HL-60/S4 (cell line): ENCODE data around the gene EXOSC6.
"Not testable (repeated sequence)": the region's sequence is repeated elsewhere in the genome, so short reads cannot be mapped to it uniquely, and the experiment has no call there.

Source experiments
- in situ Hi-C: fragments of 300-500 bp; cut with MboI; formaldehyde crosslinking; loops from 2 replicates; pipeline ENCODE4 v1.14.3; 2022; ENCODE audit warnings: low sequenced_read_pairs

The EXOSC6 gene

GRCh38 chr16:70255574-70255973 lies 3.8 kb upstream of the EXOSC6 start:
- in situ Hi-C loops = no loop called here

- in situ Hi-C loops = no loop called here
These were observed 3.2 kb upstream of the EXOSC6 start for GRCh38 chr16:70254965-70255286.

DNA sequence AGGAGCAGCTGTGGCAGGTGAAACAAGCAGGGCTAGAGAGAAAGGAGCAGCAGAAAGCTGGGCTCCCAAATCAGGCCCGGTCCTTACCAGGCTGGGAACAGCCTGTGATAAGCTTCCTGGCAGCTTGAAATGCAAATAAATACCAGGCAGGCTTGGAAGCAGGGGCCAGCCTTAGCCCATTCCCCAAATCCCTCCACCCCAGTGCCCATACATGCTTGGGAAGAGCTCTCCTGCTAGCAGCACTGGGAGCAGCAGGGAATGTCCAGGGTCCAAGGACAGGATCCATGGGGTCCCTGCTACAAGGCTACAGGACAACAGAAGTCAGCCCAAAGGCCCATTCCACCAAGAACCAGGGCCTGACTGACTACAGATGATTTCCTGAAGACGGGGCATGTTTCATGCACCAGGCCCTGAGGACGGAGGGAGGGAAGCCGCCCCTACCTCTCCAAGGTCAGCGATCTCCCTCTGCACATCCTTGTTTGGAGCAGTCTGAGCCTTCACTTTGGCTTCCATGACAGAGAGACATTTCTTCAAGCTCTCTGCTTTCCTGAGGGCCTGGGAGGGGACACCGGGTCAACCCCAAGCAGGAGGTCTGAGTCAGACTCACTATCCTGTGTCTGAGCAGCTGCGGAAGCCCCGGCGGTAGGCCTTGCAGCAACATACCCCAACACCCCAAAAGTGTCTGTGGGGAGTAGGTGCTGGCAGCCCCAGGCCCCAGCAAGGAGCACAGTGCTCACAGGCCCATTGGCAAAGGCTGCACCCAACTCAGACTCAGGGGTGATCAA lies 2.6 kb upstream of the EXOSC6 start:
- in situ Hi-C loops = no loop called here

- in situ Hi-C loops = no loop called here
These were observed 1.8 kb upstream of the EXOSC6 start for GRCh38 chr16:70253291-70254106.

GRCh38 chr16:70252355-70252988 lies 732 bp upstream of the EXOSC6 start:
- in situ Hi-C loops = no loop called here

GRCh38 chr16:70250748-70251628 lies 752 bp downstream of the EXOSC6 start:
- in situ Hi-C loops = no loop called here

- in situ Hi-C loops = not testable (repeated sequence)
These were observed 2.0 kb downstream of the EXOSC6 start for GRCh38 chr16:70249697-70250096.

DNA sequence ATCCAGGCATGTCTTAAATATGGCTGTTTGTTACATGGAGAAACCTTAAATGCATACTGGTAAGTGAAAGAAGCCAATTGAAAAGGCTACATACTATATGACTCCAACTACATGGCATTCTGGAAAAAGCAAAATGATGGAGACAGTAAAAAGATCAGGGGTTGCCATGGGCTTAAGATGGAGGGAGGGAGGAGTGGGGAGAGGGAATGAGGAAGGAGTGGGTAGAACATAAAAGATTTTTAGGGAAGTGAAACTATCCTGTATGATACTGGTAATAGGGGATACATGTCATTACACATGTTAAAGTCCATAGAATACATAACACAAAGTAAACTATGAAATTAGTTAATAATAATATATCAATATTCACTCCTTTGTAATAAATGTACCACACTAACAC lies 13.0 kb downstream of the EXOSC6 start:
- in situ Hi-C loops = not testable (repeated sequence)

DNA sequence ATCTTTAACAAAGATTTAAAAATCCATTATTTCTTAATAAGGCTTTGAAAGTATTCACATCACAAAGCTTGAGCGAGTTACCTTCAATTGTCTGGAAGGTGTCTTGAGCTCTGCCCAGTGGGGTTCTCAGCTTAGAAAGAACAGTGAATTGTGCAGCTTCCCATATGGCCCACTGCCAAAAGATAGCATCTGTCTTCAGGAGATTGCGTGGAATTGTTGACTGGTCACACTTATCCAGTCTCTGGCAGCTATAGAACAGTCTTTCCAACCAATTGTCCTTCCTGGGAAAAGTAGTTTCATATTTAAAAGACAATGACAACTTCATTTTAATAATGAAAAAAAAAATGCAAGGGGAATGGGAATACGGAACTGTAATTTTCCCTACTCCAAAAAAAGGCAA lies 19.9 kb downstream of the EXOSC6 start:
- in situ Hi-C loops = not testable (repeated sequence)

- in situ Hi-C loops = not testable (repeated sequence)
These were observed 25.7 kb downstream of the EXOSC6 start for GRCh38 chr16:70226024-70226423.

DNA sequence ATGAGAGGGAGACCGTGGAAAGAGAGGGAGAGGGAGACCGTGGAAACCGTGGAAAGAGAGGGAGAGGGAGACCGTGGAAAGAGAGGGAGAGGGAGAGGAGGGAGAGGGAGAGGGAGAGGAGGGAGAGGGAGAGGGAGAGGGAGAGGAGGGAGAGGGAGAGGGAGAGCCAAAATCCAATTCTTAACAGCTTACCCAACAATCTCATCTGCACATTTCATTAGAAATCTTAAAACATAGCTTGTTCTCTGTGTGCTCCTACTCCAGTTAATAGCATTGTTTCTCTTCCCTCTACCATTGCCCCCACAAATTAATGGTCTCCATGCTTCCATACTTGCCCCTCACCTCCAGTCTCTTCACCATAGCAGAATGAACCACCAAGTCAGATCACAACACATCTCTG lies 26.3 kb downstream of the EXOSC6 start:
- in situ Hi-C loops = not testable (repeated sequence)

- in situ Hi-C loops = not testable (repeated sequence)
These were observed 27.1 kb downstream of the EXOSC6 start for GRCh38 chr16:70224645-70225044.

- in situ Hi-C loops = not testable (repeated sequence)
These were observed 27.7 kb downstream of the EXOSC6 start for GRCh38 chr16:70223971-70224513.

DNA sequence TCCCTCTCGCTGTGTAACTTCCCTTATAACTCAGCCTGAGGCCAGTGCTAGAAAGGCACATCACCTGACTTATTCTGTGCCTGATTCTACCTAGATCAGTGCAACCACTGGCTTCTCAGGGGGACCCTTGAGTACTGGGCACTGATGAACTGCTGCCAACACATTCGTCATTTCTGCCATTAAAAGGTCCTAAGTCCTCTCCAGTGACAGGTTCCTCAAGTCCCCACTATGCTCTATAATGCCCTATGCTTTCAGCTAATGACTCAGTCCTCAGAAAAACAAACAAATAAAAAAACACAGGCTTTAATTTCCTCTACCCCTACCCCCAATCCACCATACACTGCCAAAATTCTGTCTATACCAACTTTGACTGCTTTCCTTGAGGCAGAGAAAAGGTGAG lies 28.5 kb downstream of the EXOSC6 start:
- in situ Hi-C loops = not testable (repeated sequence)

- in situ Hi-C loops = not testable (repeated sequence)
These were observed 29.2 kb downstream of the EXOSC6 start for GRCh38 chr16:70222574-70222973.

DNA sequence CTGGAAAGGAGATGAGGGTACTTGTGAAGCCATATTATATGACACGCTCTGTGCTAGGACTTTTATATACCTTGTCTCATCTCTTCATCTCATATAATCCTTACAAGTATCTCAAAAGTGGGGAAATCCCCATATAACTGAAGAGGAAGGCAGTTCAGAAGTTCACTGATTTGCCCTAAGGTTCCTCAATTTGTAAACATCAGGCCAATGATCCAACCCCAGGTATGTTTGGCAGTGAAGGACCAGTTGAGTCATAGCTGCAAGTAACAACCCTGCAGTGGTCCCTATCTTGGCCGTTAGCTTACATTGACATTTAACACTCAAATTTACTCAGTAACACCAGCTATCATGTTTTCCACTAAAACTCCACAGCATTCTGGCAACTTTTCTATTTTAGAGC lies 33.2 kb downstream of the EXOSC6 start:
- in situ Hi-C loops = not testable (repeated sequence)

DNA sequence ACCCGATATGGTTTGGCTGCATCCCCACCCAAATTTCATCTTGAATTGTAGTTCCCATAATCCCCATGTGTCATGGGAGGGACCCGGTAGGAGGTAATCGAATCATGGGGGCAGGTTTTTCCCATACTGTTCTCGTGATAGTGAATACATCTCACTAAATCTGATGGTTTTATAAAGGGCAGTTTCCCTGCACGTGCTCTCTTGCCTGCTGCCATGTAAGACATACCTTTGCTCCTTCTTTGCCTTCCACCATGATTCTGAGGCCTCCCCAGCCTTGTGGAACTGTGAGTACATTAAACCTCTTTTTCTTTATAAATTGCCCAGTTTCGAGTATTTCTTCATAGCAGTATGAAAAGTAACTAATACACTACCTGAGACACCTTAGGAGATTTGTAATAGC lies 45.4 kb downstream of the EXOSC6 start:
- in situ Hi-C loops = not testable (repeated sequence)

GRCh38 chr16:70204668-70205405 lies 46.9 kb downstream of the EXOSC6 start:
- in situ Hi-C loops = not testable (repeated sequence)

- in situ Hi-C loops = not testable (repeated sequence)
These were observed 47.7 kb downstream of the EXOSC6 start for GRCh38 chr16:70204010-70204409.

- in situ Hi-C loops = not testable (repeated sequence)
These were observed 48.2 kb downstream of the EXOSC6 start for GRCh38 chr16:70203508-70203907.
